ENCODE data around the gene CDHR4.

Gene CDHR4

GRCh38 chr3:49799761-49800160, at the start of gene CDHR4:
CDHR4 (minus strand) TSS chr3:49799873; CDS start chr3:49799812, 61 bp downstream.
- Histone ChIP-seq H3K4me3 (ENCODE audit: low read depth in 1 of 2, low read length in 1 of 2) (no peak within 1 kb of the TSS), H3K27ac (no peak within 1 kb of the TSS), H3K27me3 (peaks cover 25% of the 10 kb centered on the region), H3K4me1 (ENCODE audit: control insufficient read depth in 1 of 2, insufficient read depth in 1 of 2, low read depth in 1 of 2, low read length in 1 of 2) (peaks cover 20 to 24% of the 10 kb centered on the region in 2 experiments), H3K9me3 (no peaks in the 10 kb centered on the region), H3K36me3 (no peaks in the 10 kb centered on the region)
- no peak for TF ChIP-seq CTCF (IDR thresholded peaks at IDR 0.05)

- Histone ChIP-seq H3K9me3 (no peaks in the 10 kb centered on the region), H3K4me3 (ENCODE audit: low read depth in 1 of 2, low read length in 1 of 2) (no peak overlapping the region), H3K27me3 (no peaks in the 10 kb centered on the region), H3K4me1 (ENCODE audit: control insufficient read depth in 1 of 2, insufficient read depth in 1 of 2, low read depth in 1 of 2, low read length in 1 of 2) (no peaks in the 10 kb centered on the region), H3K27ac (no peak overlapping the region), H3K36me3 (peaks cover 37% of the 10 kb centered on the region)
- no peak for TF ChIP-seq CTCF (IDR thresholded peaks at IDR 0.05)
These were observed 46.0 kb upstream of the CDHR4 start for GRCh38 chr3:49845694-49846093.

GRCh38 chr3:49844464-49845183, 45.0 kb upstream of the CDHR4 start:
- Histone ChIP-seq H3K27me3 (no peaks in the 10 kb centered on the region), H3K27ac (no peak overlapping the region), H3K36me3 (peaks cover 37% of the 10 kb centered on the region), H3K4me3 (ENCODE audit: low read depth in 1 of 2, low read length in 1 of 2) (no peak overlapping the region), H3K9me3 (no peaks in the 10 kb centered on the region), H3K4me1 (ENCODE audit: control insufficient read depth in 1 of 2, insufficient read depth in 1 of 2, low read depth in 1 of 2, low read length in 1 of 2) (no peaks in the 10 kb centered on the region)
- no peak for TF ChIP-seq CTCF (IDR thresholded peaks at IDR 0.05)

- peaks cover 37% of the 10 kb centered on the region for H3K36me3 ChIP-seq
These were observed 43.3 kb upstream of the CDHR4 start for GRCh38 chr3:49842843-49843517.

GRCh38 chr3:49841806-49842205, 42.1 kb upstream of the CDHR4 start:
- H3K27ac ChIP-seq = no peak overlapping the region
- peaks cover 33% of the 10 kb centered on the region for H3K36me3 ChIP-seq
- TF ChIP-seq CTCF (IDR thresholded peaks at IDR 0.05) = no peak
- H3K9me3 ChIP-seq = no peaks in the 10 kb centered on the region
- no peaks in the 10 kb centered on the region for H3K4me1 ChIP-seq (ENCODE audit: control insufficient read depth in 1 of 2, insufficient read depth in 1 of 2, low read depth in 1 of 2, low read length in 1 of 2)
- no peak overlapping the region for H3K4me3 ChIP-seq (ENCODE audit: low read depth in 1 of 2, low read length in 1 of 2)
- H3K27me3 ChIP-seq = no peaks in the 10 kb centered on the region

More at GRCh38 chr3:49842843-49843517, 43.3 kb upstream of the CDHR4 start:
- TF ChIP-seq CTCF (IDR thresholded peaks at IDR 0.05) = no peak
- Histone ChIP-seq H3K4me3 (ENCODE audit: low read depth in 1 of 2, low read length in 1 of 2) (no peak overlapping the region), H3K9me3 (no peaks in the 10 kb centered on the region), H3K27me3 (no peaks in the 10 kb centered on the region), H3K27ac (no peak overlapping the region), H3K4me1 (ENCODE audit: control insufficient read depth in 1 of 2, insufficient read depth in 1 of 2, low read depth in 1 of 2, low read length in 1 of 2) (no peaks in the 10 kb centered on the region)

Data from neutrophil (primary cell).